Calu3 (cell line): ENCODE results near the gene FAM193B. TPM values are rescaled to one million over a fixed set of nuclear protein-coding genes. Genes with fewer than 3 reads are reported as not detected.

Experiments used
- BruUV-seq: library from RNA; stranded (reverse); fragments of 400-500 nt; replicated peaks from 2 replicates; lab custom pipeline; 2021; lab: Mats Ljungman, UMichigan
- CTCF ChIA-PET: fragments of 300-600 bp; sonication (Branson Sonifier 250); formaldehyde crosslinking; loops from one replicate; lab custom pipeline; 2022; ENCODE audit warnings: antibody characterized with exemption; lab: Charles Lee
- DNase-seq: peaks from one replicate; pipeline ENCODE4 v3.0.0; 2022
- H3K27ac Mint-ChIP-seq: one replicate; pipeline ENCODE4 v1.8.0; 2022; ENCODE audit warnings: mixed read lengths; ENCODE audit not compliant: unreplicated experiment
- H3K27me3 Mint-ChIP-seq: one replicate; pipeline ENCODE4 v1.8.0; 2022; ENCODE audit warnings: mixed read lengths; ENCODE audit not compliant: unreplicated experiment
- H3K36me3 Mint-ChIP-seq: one replicate; pipeline ENCODE4 v1.8.0; 2022; ENCODE audit warnings: mild to moderate bottlenecking, moderate library complexity, mixed read lengths; ENCODE audit not compliant: insufficient read depth, unreplicated experiment
- H3K4me1 Mint-ChIP-seq: one replicate; pipeline ENCODE4 v1.8.0; 2022; ENCODE audit warnings: mild to moderate bottlenecking, low read depth, mixed read lengths; ENCODE audit not compliant: unreplicated experiment
- H3K4me3 Mint-ChIP-seq: one replicate; pipeline ENCODE4 v1.8.0; 2022; ENCODE audit warnings: mild to moderate bottlenecking, low read depth, moderate library complexity, mixed read lengths; ENCODE audit not compliant: unreplicated experiment
- H3K9me3 Mint-ChIP-seq: one replicate; pipeline ENCODE4 v1.8.0; 2022; ENCODE audit warnings: low read depth, mixed read lengths; ENCODE audit not compliant: unreplicated experiment
- intact Hi-C: fragments of 100-400 bp; cut with micrococcal nuclease; formaldehyde crosslinking; loops from one replicate; pipeline ENCODE4 v1.10.0; 2022; ENCODE audit not compliant: unreplicated experiment
- total RNA-seq: library from RNA; stranded (reverse); gene quantifications from 2 replicates; pipeline ENCODE4 v1.2.3, GENCODE V29; 2022
- TF ChIP-seq, protein P1 (sequence below): fragments of 200-600 bp; IDR thresholded peaks from one replicate; pipeline ENCODE4 v1.8.0; 2022; ENCODE audit warnings: antibody characterized with exemption; ENCODE audit not compliant: unreplicated experiment

FAM193B gene
- total RNA-seq, 1 experiment from 2014 or later = 97.0 TPM

DNA sequence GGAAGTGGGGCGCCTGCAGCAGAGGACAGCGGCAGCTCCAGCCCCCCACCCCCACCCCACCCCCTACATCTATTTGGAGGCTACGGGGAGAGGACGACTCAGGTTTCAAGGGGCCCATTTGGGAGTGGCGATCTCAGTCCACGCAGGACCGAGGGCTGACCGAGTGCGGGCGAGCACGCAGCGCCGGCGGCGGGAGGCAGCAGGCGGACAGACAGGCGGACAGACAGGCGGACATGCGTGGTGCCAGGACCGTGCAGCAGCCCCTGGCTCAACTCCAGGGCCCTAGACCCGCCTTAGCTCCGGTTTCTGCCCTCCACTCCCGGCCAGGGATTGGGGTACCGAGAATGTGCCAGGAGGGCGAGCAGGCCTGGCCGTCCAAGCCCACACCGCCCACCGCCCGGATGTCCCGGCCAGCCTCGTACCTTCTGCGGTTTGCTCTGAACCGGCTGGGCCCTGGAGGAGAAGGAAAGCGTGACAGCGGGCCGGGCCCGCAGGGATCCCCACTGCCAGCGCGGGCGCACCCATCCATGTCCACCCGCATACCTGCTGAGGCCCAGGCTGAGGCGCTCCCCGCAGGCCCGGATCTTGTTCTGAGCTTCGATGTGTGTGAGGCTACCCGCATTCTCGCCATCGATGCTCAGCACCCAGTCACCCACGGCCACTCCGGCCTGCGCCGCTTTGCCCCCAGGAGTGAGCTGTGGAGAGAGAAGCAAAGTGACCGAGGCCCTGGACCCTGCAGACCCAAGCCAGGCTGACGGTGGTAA, 62.2 kb downstream of the FAM193B start:
- intact Hi-C loops = no loop called here
- Mint-ChIP-seq H3K4me3 (peak overlapping the region; percentile 8), H3K9me3 (no peaks in the 10 kb centered on the region), H3K4me1 (peaks cover 14% of the 10 kb centered on the region), H3K36me3 (peaks cover 99% of the 10 kb centered on the region), H3K27ac (peak overlapping the region; percentile 78), H3K27me3 (no peaks in the 10 kb centered on the region)
- BruUV-seq = no TSS peak
- TF ChIP-seq, protein P1, sequence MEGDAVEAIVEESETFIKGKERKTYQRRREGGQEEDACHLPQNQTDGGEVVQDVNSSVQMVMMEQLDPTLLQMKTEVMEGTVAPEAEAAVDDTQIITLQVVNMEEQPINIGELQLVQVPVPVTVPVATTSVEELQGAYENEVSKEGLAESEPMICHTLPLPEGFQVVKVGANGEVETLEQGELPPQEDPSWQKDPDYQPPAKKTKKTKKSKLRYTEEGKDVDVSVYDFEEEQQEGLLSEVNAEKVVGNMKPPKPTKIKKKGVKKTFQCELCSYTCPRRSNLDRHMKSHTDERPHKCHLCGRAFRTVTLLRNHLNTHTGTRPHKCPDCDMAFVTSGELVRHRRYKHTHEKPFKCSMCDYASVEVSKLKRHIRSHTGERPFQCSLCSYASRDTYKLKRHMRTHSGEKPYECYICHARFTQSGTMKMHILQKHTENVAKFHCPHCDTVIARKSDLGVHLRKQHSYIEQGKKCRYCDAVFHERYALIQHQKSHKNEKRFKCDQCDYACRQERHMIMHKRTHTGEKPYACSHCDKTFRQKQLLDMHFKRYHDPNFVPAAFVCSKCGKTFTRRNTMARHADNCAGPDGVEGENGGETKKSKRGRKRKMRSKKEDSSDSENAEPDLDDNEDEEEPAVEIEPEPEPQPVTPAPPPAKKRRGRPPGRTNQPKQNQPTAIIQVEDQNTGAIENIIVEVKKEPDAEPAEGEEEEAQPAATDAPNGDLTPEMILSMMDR = no peak
- DNase-seq = no peak
- CTCF ChIA-PET = no interaction called here

DNA sequence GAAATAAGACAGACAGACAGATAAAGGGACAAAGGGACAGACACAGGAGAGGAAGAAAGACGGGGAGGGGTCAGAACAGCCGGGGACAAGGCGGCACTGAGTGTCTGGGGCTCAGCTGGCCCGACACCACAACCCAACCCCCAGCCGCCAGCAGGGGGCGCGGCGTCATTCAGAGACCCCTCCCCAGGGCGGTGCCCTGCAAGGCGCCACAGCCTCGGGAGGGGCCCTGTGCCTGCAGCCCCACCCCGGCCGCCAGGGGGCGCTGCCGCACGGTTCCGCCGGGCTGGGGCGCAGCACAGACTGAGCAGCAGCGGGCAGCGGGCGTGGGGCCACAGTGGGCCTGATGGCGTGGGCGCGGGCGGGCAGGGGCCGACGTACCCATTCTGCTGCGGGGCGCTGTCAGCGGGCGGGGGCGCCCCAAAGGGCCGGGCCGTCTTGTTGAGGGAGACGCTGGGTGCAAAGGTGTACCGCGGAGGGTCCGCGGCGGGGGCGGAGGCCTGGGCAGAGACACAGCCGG, 62.9 kb downstream of the FAM193B start:
- H3K4me3 Mint-ChIP-seq = peak overlapping the region; percentile 18
- intact Hi-C loops = no loop called here
- no peaks in the 10 kb centered on the region for H3K9me3 Mint-ChIP-seq
- H3K4me1 Mint-ChIP-seq = peaks cover 14% of the 10 kb centered on the region
- H3K27ac Mint-ChIP-seq = no peak overlapping the region
- CTCF ChIA-PET = interaction anchor here (0.6 kb wide), 1 partner anchor 65 kb away, joined by 3 read pairs; the partner anchor contains the start of gene GRK6
- peak; percentile 63 for DNase-seq
- no peaks in the 10 kb centered on the region for H3K27me3 Mint-ChIP-seq
- BruUV-seq = no TSS peak
- H3K36me3 Mint-ChIP-seq = peaks cover 99% of the 10 kb centered on the region
- TF ChIP-seq, protein P1 = peak; percentile 97

DNA sequence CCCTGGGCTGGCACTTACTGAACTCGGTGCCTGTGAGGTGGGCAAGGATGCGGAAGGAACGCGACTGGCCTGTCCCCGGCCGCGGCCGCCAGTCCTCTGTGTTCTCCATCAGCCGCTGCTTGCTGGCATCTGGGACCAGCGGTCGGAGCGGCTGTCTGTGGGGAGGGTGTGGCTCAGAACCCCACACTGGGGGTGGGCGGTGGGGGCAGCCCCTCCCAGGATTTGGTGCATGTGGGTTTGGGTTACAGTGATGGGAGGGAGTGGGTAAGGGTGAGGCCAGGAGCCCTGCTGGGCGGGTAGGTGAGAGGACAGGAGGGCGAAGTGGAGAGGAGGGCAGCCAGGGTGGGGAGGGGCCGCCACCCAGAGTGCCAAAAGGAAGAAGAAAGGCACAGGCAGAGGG, 63.4 kb downstream of the FAM193B start:
- Mint-ChIP-seq H3K4me3 (peak overlapping the region; percentile 18), H3K27ac (no peak overlapping the region), H3K36me3 (peaks cover 99% of the 10 kb centered on the region), H3K9me3 (no peaks in the 10 kb centered on the region), H3K4me1 (peaks cover 14% of the 10 kb centered on the region), H3K27me3 (no peaks in the 10 kb centered on the region)
- CTCF ChIA-PET = interaction anchor here (0.6 kb wide), 1 partner anchor 65 kb away, joined by 3 read pairs; the partner anchor contains the start of gene GRK6
- BruUV-seq = no TSS peak
- no peak for DNase-seq
- TF ChIP-seq, protein P1 = no peak
- intact Hi-C loops = no loop called here

DNA sequence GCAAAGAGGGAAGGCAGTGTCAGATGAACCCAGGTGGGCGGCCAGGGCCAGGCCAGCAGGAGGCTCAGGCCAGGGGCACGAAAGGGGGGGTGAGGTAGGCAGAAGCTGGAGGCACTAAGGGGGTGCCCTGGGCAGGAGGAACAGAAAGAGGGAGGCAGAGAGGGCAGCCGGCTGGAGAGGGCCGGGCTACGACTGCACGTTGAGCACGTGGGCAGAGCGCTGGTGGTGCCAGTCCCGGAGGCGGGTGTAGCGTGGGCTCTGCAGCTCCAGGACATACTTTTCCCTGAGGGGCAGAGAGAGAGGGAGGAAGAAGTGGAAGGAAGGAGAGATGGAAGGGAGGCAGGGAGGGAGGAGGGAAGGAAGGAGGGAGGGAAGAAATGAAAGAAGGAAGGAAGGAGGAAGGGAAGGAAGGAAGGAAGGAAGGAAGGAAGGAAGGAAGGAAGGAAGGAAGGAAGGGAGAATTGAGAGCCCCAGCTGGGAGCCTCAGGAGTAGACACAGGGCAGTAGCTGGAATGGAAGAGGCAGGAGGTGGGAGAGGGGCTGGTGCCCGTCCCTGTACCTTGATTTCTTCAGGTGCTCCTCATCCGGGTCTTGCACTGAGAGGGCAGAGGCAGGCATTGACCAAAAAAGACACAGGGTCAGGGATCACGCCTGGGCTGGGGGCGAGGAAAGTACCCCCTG, 63.9 kb downstream of the FAM193B start:
- H3K27ac Mint-ChIP-seq = peak overlapping the region; percentile 0
- H3K36me3 Mint-ChIP-seq = peaks cover 99% of the 10 kb centered on the region
- H3K4me1 Mint-ChIP-seq = peaks cover 14% of the 10 kb centered on the region

More for the DNA sequence above, 63.9 kb downstream of the FAM193B start:
- Mint-ChIP-seq H3K4me3 (no peak overlapping the region), H3K9me3 (no peaks in the 10 kb centered on the region), H3K27me3 (no peaks in the 10 kb centered on the region)
- intact Hi-C loops = no loop called here
- CTCF ChIA-PET = no interaction called here
- no peak for DNase-seq
- TSS peak; percentile 0 for BruUV-seq
- TF ChIP-seq, protein P1 = no peak
